Fibroblast of lung (primary cell): ENCODE measurements around the gene RBM7. TPM values are rescaled to one million over a fixed set of nuclear protein-coding genes. Genes with fewer than 3 reads are reported as not detected.

Source experiments
- DNase-seq, 2 donors: peaks; one replicate each; pipeline versions ENCODE4 v3.0.0 to v3.0.0-alpha.2; 2010; ENCODE audit warnings: low read depth in 2 of 2
- H2AFZ ChIP-seq: 2 replicates; pipeline ENCODE4 v1.5.1; 2012; ENCODE audit warnings: low read length, control low read depth, inconsistent platforms
- H3K27ac ChIP-seq: 2 replicates; pipeline ENCODE4 v1.5.1; 2011; ENCODE audit warnings: low read length, control low read depth; ENCODE audit not compliant: insufficient read depth
- H3K27me3 ChIP-seq: 2 replicates; pipeline ENCODE4 v1.5.1; 2011; ENCODE audit warnings: mild to moderate bottlenecking, low read length; ENCODE audit not compliant: control insufficient read depth, insufficient read depth
- H3K36me3 ChIP-seq: 2 replicates; pipeline ENCODE4 v1.5.1; 2011; ENCODE audit warnings: low read length; ENCODE audit not compliant: control insufficient read depth, insufficient read depth
- H3K4me1 ChIP-seq: 2 replicates; pipeline ENCODE4 v1.5.1; 2011; ENCODE audit warnings: low read length; ENCODE audit not compliant: control insufficient read depth, insufficient read depth; ENCODE audit errors: extremely low read depth
- H3K4me2 ChIP-seq: 2 replicates; pipeline ENCODE4 v1.5.1; 2011; ENCODE audit warnings: low read length, control low read depth; ENCODE audit not compliant: insufficient read depth; ENCODE audit errors: extremely low read depth
- H3K4me3 ChIP-seq, 4 experiments: fragments of 200-600 bp in 1 of 4; sonication (generic) in 1 of 4; replicated peaks in 1 of 4; 2 replicates each; pipeline ENCODE4 v1.5.1; 2011 to 2016; ENCODE audit warnings: low read length in 4 of 4, low read depth in 3 of 4, mild to moderate bottlenecking in 3 of 4, control low read depth in 2 of 4, inconsistent platforms in 1 of 4, mixed read lengths in 1 of 4; ENCODE audit not compliant: insufficient read depth in 1 of 4; ENCODE audit errors: control extremely low read depth in 1 of 4
- H3K79me2 ChIP-seq: 2 replicates; pipeline ENCODE4 v1.5.1; 2012; ENCODE audit warnings: mild to moderate bottlenecking, low read length, inconsistent platforms; ENCODE audit not compliant: control insufficient read depth, insufficient read depth
- H3K9ac ChIP-seq: 2 replicates; pipeline ENCODE4 v1.5.1; 2011; ENCODE audit warnings: mild to moderate bottlenecking, low read length, control low read depth; ENCODE audit not compliant: insufficient read depth
- H3K9me3 ChIP-seq: 2 replicates; pipeline ENCODE4 v1.5.1; 2012; ENCODE audit warnings: low read depth, low read length; ENCODE audit not compliant: control insufficient read depth, insufficient read depth
- H4K20me1 ChIP-seq: 2 replicates; pipeline ENCODE4 v1.5.1; 2011; ENCODE audit warnings: low read length; ENCODE audit not compliant: control insufficient read depth, insufficient read depth; ENCODE audit errors: extremely low read depth
- CTCF ChIP-seq, 2 donors: IDR thresholded peaks in 1 of 2; conservative IDR thresholded peaks in 1 of 2; 1 replicate in 1 of 2; 2 replicates in 1 of 2; pipeline ENCODE4 v1.5.1; 2011 to 2012; ENCODE audit warnings: low read length in 2 of 2, control low read depth in 1 of 2, inconsistent platforms in 1 of 2, low read depth in 1 of 2, mild to moderate bottlenecking in 1 of 2
- EZH2 ChIP-seq: IDR thresholded peaks from 2 replicates; pipeline ENCODE4 v1.5.1; 2012; ENCODE audit warnings: low read length, control low read depth, mild to moderate bottlenecking; ENCODE audit errors: missing control alignments
- polyA plus RNA-seq, 2 donors: library from polyadenylated mRNA; depleted of rRNA in 1 of 2; stranded (reverse) in 1 of 2; unstranded in 1 of 2; fragments of >200 nt; gene quantifications; 2 replicates each; pipeline ENCODE4 v1.2.1, GENCODE V29; 2011 to 2012; ENCODE audit warnings: missing spikeins in 1 of 2
- total RNA-seq: library from RNA; depleted of rRNA; stranded (reverse); fragments of >200 nt; gene quantifications from 2 replicates; pipeline ENCODE4 v1.2.1, GENCODE V29; 2014

The RBM7 gene
- total and polyA plus RNA-seq, 2 donors (not counting 1 experiment from before 2014, with no cell fraction given), result 46.5 to 81.1 TPM

- Histone ChIP-seq H3K4me1 (no peaks in the 10 kb centered on the region), H3K27me3 (no peaks in the 10 kb centered on the region), H3K4me2 (no peak overlapping the region), H3K27ac (no peak overlapping the region), H4K20me1 (no peaks in the 10 kb centered on the region), H3K36me3 (no peaks in the 10 kb centered on the region), H3K9me3 (no peaks in the 10 kb centered on the region), H3K4me3 (no peak overlapping the region), H3K79me2 (no peaks in the 10 kb centered on the region), H2AFZ (no peak overlapping the region), H3K9ac (no peak overlapping the region)
- TF ChIP-seq CTCF (conservative IDR thresholded peaks at IDR 0.05 in 1 of 2, IDR thresholded peaks at IDR 0.05 in 1 of 2; ENCODE audit: low read depth in 1 of 2, low read length in 2 of 2) (no peak), EZH2 (no peak)
- DNase-seq, result peak; percentile 22 to 80
Measured at GRCh38 chr11:114416441-114416961, 16.0 kb downstream of the RBM7 start.

DNA sequence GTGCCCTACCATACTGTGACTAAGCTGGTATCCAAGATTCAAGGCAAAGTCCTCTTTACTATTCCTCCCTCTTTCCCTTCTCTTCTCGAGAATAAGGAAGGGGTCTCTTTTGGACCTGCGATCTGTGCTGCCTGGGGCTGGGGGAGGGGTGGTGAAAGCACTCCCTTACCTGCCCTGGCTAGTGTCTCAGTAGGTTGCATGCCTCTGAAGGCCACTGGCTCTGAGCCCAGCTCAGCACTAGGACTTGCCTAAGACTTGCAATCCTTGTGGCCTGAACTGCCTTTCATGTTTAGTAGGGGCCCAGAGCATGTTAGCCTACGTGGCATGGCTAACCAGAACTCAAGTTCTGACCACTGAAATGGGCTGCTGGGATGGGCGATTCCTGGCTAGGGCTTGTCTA, 25.8 kb downstream of the RBM7 start:
- no peaks in the 10 kb centered on the region for H3K27me3 ChIP-seq
- H3K36me3 ChIP-seq, result no peaks in the 10 kb centered on the region
- H3K4me2 ChIP-seq, result no peak overlapping the region
- no peaks in the 10 kb centered on the region for H3K4me1 ChIP-seq
- no peak for DNase-seq
- no peaks in the 10 kb centered on the region for H3K79me2 ChIP-seq
- H3K9ac ChIP-seq, result no peak overlapping the region
- no peaks in the 10 kb centered on the region for H4K20me1 ChIP-seq
- no peak overlapping the region for H2AFZ ChIP-seq
- TF ChIP-seq EZH2 (no peak), CTCF (conservative IDR thresholded peaks at IDR 0.05 in 1 of 2, IDR thresholded peaks at IDR 0.05 in 1 of 2; ENCODE audit: low read depth in 1 of 2, low read length in 2 of 2) (no peak)
- H3K4me3 ChIP-seq, result no peak overlapping the region
- H3K9me3 ChIP-seq, result no peaks in the 10 kb centered on the region
- H3K27ac ChIP-seq, result no peak overlapping the region

GRCh38 chr11:114430290-114430689, 29.8 kb downstream of the RBM7 start:
- Histone ChIP-seq H3K27me3 (no peaks in the 10 kb centered on the region), H2AFZ (no peak overlapping the region), H4K20me1 (no peaks in the 10 kb centered on the region), H3K4me1 (no peaks in the 10 kb centered on the region), H3K4me2 (no peak overlapping the region), H3K9ac (no peak overlapping the region), H3K9me3 (no peaks in the 10 kb centered on the region), H3K36me3 (no peaks in the 10 kb centered on the region), H3K79me2 (no peaks in the 10 kb centered on the region), H3K27ac (no peak overlapping the region), H3K4me3 (no peak overlapping the region)
- TF ChIP-seq CTCF (conservative IDR thresholded peaks at IDR 0.05 in 1 of 2, IDR thresholded peaks at IDR 0.05 in 1 of 2; ENCODE audit: low read depth in 1 of 2, low read length in 2 of 2), result no peak
- TF ChIP-seq EZH2, result no peak
- no peak for DNase-seq
